Suprapubic skin (tissue), 3 donors: ENCODE measurements around the gene UBE2F.

Experiments used
- CTCF ChIP-seq, 2 donors: fragments of 200-600 bp in 1 of 2; fragments of 450-650 bp in 1 of 2; sonication (generic) in 1 of 2; IDR thresholded peaks; one replicate each; pipeline ENCODE4 v1.5.1; 2016 to 2019; ENCODE audit warnings: antibody characterized with exemption in 2 of 2, mild to moderate bottlenecking in 1 of 2, moderate library complexity in 1 of 2
- POLR2AphosphoS5 ChIP-seq, 3 donors: sonication (generic); formaldehyde crosslinking; IDR thresholded peaks; one replicate each; pipeline ENCODE4 v1.6.1; 2017; ENCODE audit warnings: antibody characterized with exemption in 3 of 3

- TF ChIP-seq CTCF (IDR thresholded peaks at IDR 0.05) (no peak), POLR2AphosphoS5 (IDR thresholded peaks at IDR 0.05) (no peak)
Observed at GRCh38 chr2:237931205-237931721, 35.6 kb upstream of the UBE2F start.
